HEK293T (cell line): ENCODE results near the gene COG1.

Experiments used
- BHLHE40 ChIP-seq: fragments of 450-650 bp; IDR thresholded peaks from 2 replicates; pipeline ENCODE4 v1.6.1; 2016; ENCODE audit warnings: mild to moderate bottlenecking, moderate library complexity, borderline replicate concordance
- SP1 ChIP-seq: fragments of 450-650 bp; IDR thresholded peaks from 2 replicates; pipeline ENCODE4 v1.6.1; 2017
- TARDBP ChIP-seq: fragments of 450-650 bp; IDR thresholded peaks from 2 replicates; pipeline ENCODE4 v1.6.1; 2016
- ZNF384 ChIP-seq: fragments of 450-650 bp; IDR thresholded peaks from 2 replicates; pipeline ENCODE4 v1.6.1; 2016

- TF ChIP-seq SP1, result no peak
- TF ChIP-seq BHLHE40, result no peak
- TF ChIP-seq ZNF384, result no peak
- no peak for TF ChIP-seq TARDBP
Measured at GRCh38 chr17:73255671-73256181, 62.9 kb downstream of the COG1 start.
